Stimulated activated effector memory CD8-positive, alpha-beta T cell treated with anti-CD3 and anti-CD28 coated beads, Interleukin-12 subunit alpha, Interleukin-12 subunit beta, amount 100 ng/mL, for 72 hours (primary cell): ENCODE measurements around the gene TCHHL1.
A peak's percentile ranks its signal among the peaks of the same experiment; 100 is the strongest.

Experiments
- ATAC-seq: fragments of 150-1000 bp; cut with Tn5 transposase; 2 replicates; pipeline ENCODE4 v1.10.0; 2021
- DNase-seq, 2 donors: peaks; one replicate each; pipeline ENCODE4 v3.0.0; 2021 to 2022; ENCODE audit warnings: low spot score in 2 of 2
- H3K27ac Mint-ChIP-seq: one replicate; pipeline ENCODE4 v1.8.0; 2022; ENCODE audit warnings: mild to moderate bottlenecking, mixed read lengths
- H3K36me3 Mint-ChIP-seq: one replicate; pipeline ENCODE4 v1.8.0; 2022; ENCODE audit warnings: mild to moderate bottlenecking, mixed read lengths
- H3K4me1 Mint-ChIP-seq: one replicate; pipeline ENCODE4 v1.8.0; 2022; ENCODE audit warnings: mixed read lengths
- H3K4me3 Mint-ChIP-seq: one replicate; pipeline ENCODE4 v1.8.0; 2022; ENCODE audit warnings: mild to moderate bottlenecking, mixed read lengths
- H3K9me3 Mint-ChIP-seq: one replicate; pipeline ENCODE4 v1.8.0; 2022; ENCODE audit warnings: mixed read lengths

TCHHL1 gene

GRCh38 chr1:152053375-152053774, 35.5 kb downstream of the TCHHL1 start:
- H3K4me1 Mint-ChIP-seq: peaks cover 9% of the 10 kb centered on the region
- no peak overlapping the region for H3K4me3 Mint-ChIP-seq
- no peaks in the 10 kb centered on the region for H3K36me3 Mint-ChIP-seq
- no peaks in the 10 kb centered on the region for H3K9me3 Mint-ChIP-seq
- ATAC-seq: no peak
- DNase-seq: no peak
- no peak overlapping the region for H3K27ac Mint-ChIP-seq

GRCh38 chr1:152052606-152053005, 36.3 kb downstream of the TCHHL1 start:
- DNase-seq (peak; percentile 84 to 91), ATAC-seq (no peak)
- Mint-ChIP-seq H3K4me1 (peaks cover 16% of the 10 kb centered on the region), H3K27ac (no peak overlapping the region), H3K9me3 (no peaks in the 10 kb centered on the region), H3K36me3 (no peaks in the 10 kb centered on the region), H3K4me3 (no peak overlapping the region)

- Mint-ChIP-seq H3K4me3 (no peak overlapping the region), H3K36me3 (no peaks in the 10 kb centered on the region), H3K9me3 (no peaks in the 10 kb centered on the region), H3K27ac (no peak overlapping the region), H3K4me1 (peaks cover 19% of the 10 kb centered on the region)
- ATAC-seq (no peak), DNase-seq (no peak)
Observed at GRCh38 chr1:152050886-152051675, 37.8 kb downstream of the TCHHL1 start.

- H3K4me3 Mint-ChIP-seq: no peak overlapping the region
- no peak overlapping the region for H3K27ac Mint-ChIP-seq
- H3K4me1 Mint-ChIP-seq: peaks cover 19% of the 10 kb centered on the region
- DNase-seq (no peak), ATAC-seq (no peak)
- H3K36me3 Mint-ChIP-seq: no peaks in the 10 kb centered on the region
- no peaks in the 10 kb centered on the region for H3K9me3 Mint-ChIP-seq
Observed at GRCh38 chr1:152049291-152050083, 39.4 kb downstream of the TCHHL1 start.

GRCh38 chr1:152048416-152049009, 40.4 kb downstream of the TCHHL1 start:
- H3K9me3 Mint-ChIP-seq: no peaks in the 10 kb centered on the region
- peak overlapping the region; percentile 96 for H3K27ac Mint-ChIP-seq
- DNase-seq (no peak), ATAC-seq (peak; percentile 72)
- peaks cover 19% of the 10 kb centered on the region for H3K4me1 Mint-ChIP-seq
- H3K4me3 Mint-ChIP-seq: peak overlapping the region; percentile 72
- no peaks in the 10 kb centered on the region for H3K36me3 Mint-ChIP-seq

- DNase-seq: peak; percentile 68 to 92
- ATAC-seq: peak; percentile 95
- Mint-ChIP-seq H3K36me3 (no peaks in the 10 kb centered on the region), H3K4me1 (peaks cover 18% of the 10 kb centered on the region), H3K27ac (peak overlapping the region; percentile 96), H3K4me3 (peak overlapping the region; percentile 72), H3K9me3 (no peaks in the 10 kb centered on the region)
Observed at GRCh38 chr1:152047730-152048415, 41.0 kb downstream of the TCHHL1 start.

GRCh38 chr1:152047413-152047729, 41.5 kb downstream of the TCHHL1 start:
- peaks cover 13% of the 10 kb centered on the region for H3K4me1 Mint-ChIP-seq
- H3K27ac Mint-ChIP-seq: peak overlapping the region; percentile 96
- H3K9me3 Mint-ChIP-seq: no peaks in the 10 kb centered on the region
- peak overlapping the region; percentile 72 for H3K4me3 Mint-ChIP-seq
- ATAC-seq (no peak), DNase-seq (no peak)
- H3K36me3 Mint-ChIP-seq: no peaks in the 10 kb centered on the region

- no peak for DNase-seq
- no peak for ATAC-seq
- peaks cover 13% of the 10 kb centered on the region for H3K4me1 Mint-ChIP-seq
- no peaks in the 10 kb centered on the region for H3K9me3 Mint-ChIP-seq
- H3K36me3 Mint-ChIP-seq: no peaks in the 10 kb centered on the region
- no peak overlapping the region for H3K27ac Mint-ChIP-seq
- H3K4me3 Mint-ChIP-seq: no peak overlapping the region
Observed at GRCh38 chr1:152044386-152044785, 44.5 kb downstream of the TCHHL1 start.

GRCh38 chr1:152043870-152044269, 45.0 kb downstream of the TCHHL1 start:
- H3K36me3 Mint-ChIP-seq: no peaks in the 10 kb centered on the region
- H3K9me3 Mint-ChIP-seq: no peaks in the 10 kb centered on the region
- no peak overlapping the region for H3K27ac Mint-ChIP-seq
- no peak for DNase-seq
- ATAC-seq: no peak
- H3K4me3 Mint-ChIP-seq: no peak overlapping the region
- H3K4me1 Mint-ChIP-seq: peaks cover 13% of the 10 kb centered on the region

- no peak for DNase-seq
- H3K36me3 Mint-ChIP-seq: no peaks in the 10 kb centered on the region
- no peaks in the 10 kb centered on the region for H3K9me3 Mint-ChIP-seq
- H3K4me1 Mint-ChIP-seq: no peaks in the 10 kb centered on the region
- no peak overlapping the region for H3K4me3 Mint-ChIP-seq
- ATAC-seq: no peak
- H3K27ac Mint-ChIP-seq: no peak overlapping the region
Observed at GRCh38 chr1:152042030-152042429, 46.8 kb downstream of the TCHHL1 start.

- H3K4me3 Mint-ChIP-seq: no peak overlapping the region
- peaks cover 18% of the 10 kb centered on the region for H3K36me3 Mint-ChIP-seq
- no peaks in the 10 kb centered on the region for H3K4me1 Mint-ChIP-seq
- DNase-seq (no peak), ATAC-seq (no peak)
- H3K9me3 Mint-ChIP-seq: no peaks in the 10 kb centered on the region
- H3K27ac Mint-ChIP-seq: no peak overlapping the region
Observed at GRCh38 chr1:152039886-152040285, 49.0 kb downstream of the TCHHL1 start.

- Mint-ChIP-seq H3K4me3 (no peak overlapping the region), H3K4me1 (no peaks in the 10 kb centered on the region), H3K36me3 (peaks cover 22% of the 10 kb centered on the region), H3K9me3 (no peaks in the 10 kb centered on the region), H3K27ac (no peak overlapping the region)
- DNase-seq (no peak), ATAC-seq (no peak)
Observed at GRCh38 chr1:152039461-152039860, 49.4 kb downstream of the TCHHL1 start.

- no peak for ATAC-seq
- Mint-ChIP-seq H3K9me3 (no peaks in the 10 kb centered on the region), H3K4me3 (no peak overlapping the region)
Observed at GRCh38 chr1:152038871-152039270, 50.0 kb downstream of the TCHHL1 start.

GRCh38 chr1:152036267-152037216, 52.3 kb downstream of the TCHHL1 start, which contains the start of gene S100A11:
S100A11 (minus strand) TSS chr1:152037004; CDS start chr1:152036915, 89 bp downstream.
- Mint-ChIP-seq H3K9me3 (no peaks in the 10 kb centered on the region), H3K4me1 (peaks cover 13% of the 10 kb centered on the region), H3K36me3 (peaks cover 51% of the 10 kb centered on the region)

More at GRCh38 chr1:152038871-152039270, 50.0 kb downstream of the TCHHL1 start:
- no peak for DNase-seq
- Mint-ChIP-seq H3K4me1 (no peaks in the 10 kb centered on the region), H3K27ac (no peak overlapping the region), H3K36me3 (peaks cover 28% of the 10 kb centered on the region)

More at GRCh38 chr1:152036267-152037216, 52.3 kb downstream of the TCHHL1 start, which contains the start of gene S100A11:
- peak within 1 kb of the TSS; percentile 97 for H3K27ac Mint-ChIP-seq
- DNase-seq (peak; percentile 62 to 83), ATAC-seq (peak; percentile 91)
- H3K4me3 Mint-ChIP-seq: peak within 1 kb of the TSS; percentile 90
